HG03060 (cell line): ENCODE results near the gene IFT122.
A peak's percentile ranks its signal among the peaks of the same experiment; 100 is the strongest.
"Not testable (repeated sequence)": the region's sequence is repeated elsewhere in the genome, so short reads cannot be mapped to it uniquely, and the experiment has no call there.

ENCODE experiments used
- ATAC-seq: cut with Tn5 transposase; IDR thresholded peaks from one replicate; pipeline ENCODE4 v1.9.1; 2021; ENCODE audit warnings: low read depth, moderate number of reproducible peaks; ENCODE audit not compliant: unreplicated experiment

IFT122 gene

DNA sequence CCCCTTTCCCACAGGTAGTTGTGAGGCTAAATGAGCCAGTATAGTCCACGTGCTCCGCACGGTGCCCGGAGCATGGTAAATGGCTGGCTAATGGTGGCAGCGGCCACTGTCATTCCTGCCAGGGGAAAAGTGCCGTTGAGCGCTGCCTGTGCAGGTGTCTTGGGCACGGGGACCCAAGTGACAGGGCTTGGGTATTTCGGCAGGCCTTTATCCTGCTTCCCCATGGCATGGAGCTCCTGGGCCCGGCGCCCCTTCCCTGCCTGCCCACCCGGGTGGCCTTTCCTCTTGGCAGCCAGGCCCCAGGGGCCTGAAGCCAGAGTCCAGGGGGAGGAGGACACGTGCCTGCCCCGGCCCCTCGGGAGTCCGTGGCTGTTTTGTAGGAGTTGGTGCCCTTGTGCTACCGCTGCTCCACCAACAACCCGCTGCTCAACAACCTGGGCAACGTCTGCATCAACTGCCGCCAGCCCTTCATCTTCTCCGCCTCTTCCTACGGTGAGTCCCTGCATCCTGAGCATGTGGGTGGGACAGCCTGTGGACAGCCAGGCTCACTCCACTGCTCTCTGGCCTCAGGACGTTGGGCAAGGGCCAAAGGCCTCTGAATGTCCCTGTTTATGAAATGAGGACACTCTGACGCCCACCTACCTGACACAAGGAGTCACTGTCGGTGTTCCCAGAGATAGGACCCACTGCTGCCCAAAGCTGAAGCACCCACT is 75.2 kb downstream of the IFT122 start:
- ATAC-seq, result not testable (repeated sequence)

DNA sequence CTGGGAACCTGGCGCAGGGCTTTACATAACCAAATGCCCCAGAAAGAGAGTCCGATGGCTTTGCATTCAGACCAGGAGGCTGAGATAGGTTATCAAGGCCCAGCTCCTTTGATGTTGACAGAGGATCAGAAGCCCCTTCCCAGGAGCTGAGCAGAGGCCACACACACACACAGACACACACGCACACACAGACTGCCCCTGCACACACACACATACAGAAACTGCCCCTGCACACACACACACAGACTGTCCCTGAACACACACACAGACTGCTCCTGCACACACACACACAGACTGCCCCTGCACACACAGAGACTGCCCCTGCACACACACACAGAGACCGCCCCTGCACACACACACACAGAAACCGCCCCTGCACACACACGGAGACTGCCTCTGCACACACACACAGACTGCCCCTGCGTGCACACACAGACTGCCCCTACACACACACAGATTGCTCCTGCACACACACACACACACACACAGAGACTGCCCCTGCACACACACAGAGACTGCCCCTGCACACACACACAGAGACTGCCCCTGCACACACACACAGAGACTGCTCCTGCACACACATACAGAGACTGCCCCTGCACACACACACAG is 75.9 kb downstream of the IFT122 start:
- not testable (repeated sequence) for ATAC-seq

DNA sequence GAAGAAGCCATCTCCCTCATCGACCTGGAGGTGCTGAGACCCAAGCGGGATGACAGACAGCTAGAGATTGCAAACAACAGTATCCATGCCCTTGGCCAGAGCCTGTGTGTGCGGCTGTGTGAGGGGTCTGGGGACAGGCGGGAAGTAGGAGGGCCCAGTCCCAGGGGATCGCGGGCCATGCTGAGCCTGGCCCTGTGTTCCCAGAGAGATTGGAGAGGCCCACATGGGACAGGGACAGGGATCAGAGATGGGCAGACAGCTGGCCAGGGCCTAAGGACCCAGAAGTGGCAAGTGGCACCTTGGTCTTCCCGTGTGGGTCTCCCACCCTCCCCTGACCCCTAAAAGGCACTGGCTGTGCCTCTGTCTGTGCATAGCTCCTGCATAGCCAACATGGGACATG is 77.5 kb downstream of the IFT122 start:
- no peak for ATAC-seq

DNA sequence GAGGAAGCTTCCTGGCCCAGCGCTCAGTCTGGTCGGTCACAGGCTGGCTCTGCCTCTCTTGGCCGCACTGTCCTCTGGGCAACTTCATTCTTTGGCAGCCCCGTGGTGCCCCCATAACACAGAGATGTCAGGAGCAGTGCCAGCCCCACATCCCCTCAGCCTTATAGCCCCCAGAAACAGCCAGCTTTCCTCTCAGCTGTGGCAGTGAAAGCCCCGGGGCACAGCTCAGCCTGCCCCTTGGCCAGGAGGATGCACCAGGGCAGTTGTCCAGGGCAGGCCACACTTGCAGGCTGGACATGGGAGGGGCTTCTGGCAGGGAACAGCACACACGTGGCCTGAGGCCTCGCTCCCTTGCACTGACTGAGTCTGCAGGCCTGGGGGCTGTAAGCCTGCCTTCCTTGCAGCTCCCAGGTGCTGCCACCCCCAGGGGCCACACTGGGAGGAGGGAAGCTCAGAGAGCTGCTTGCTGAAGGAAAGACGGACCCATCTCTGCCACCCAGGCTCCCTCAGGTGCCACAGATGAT is 78.1 kb downstream of the IFT122 start:
- ATAC-seq, result no peak

DNA sequence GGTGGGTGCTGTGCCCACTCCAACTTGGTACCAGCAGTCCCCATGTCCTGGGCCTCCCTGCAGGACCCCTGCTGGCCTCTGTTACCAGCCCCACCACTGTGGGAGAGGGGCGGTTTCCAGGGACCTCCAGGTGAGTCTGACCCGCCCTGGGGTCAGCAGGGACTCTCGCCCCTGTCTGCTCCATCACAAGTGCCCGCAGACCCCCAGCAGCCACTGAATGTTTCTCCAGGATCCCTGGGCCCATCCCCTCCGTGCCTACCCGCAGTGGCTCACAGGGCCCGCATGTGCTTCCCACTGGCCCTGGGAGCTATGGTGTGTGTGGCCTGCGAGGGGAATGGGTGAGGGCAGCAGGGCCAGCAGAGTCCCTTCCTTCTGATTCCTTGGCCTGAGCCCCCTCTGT is 78.6 kb downstream of the IFT122 start:
- ATAC-seq, result no peak

DNA sequence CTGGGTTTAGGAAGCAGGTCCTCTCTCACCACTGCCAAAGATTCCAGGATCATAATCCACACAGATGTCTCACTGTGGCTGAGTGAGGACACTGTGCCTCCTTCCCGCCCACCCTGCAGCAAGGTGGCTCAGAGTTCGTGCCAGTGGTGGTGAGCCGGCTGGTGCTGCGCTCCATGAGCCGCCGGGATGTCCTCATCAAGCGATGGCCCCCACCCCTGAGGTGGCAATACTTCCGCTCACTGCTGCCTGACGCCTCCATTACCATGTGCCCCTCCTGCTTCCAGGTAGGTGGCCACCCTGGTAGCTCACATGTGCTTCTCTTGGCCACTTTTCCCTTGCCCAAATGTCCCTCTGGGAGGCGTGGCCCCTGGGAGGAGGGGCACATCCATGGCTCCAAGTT is 79.4 kb downstream of the IFT122 start:
- ATAC-seq, result no peak

DNA sequence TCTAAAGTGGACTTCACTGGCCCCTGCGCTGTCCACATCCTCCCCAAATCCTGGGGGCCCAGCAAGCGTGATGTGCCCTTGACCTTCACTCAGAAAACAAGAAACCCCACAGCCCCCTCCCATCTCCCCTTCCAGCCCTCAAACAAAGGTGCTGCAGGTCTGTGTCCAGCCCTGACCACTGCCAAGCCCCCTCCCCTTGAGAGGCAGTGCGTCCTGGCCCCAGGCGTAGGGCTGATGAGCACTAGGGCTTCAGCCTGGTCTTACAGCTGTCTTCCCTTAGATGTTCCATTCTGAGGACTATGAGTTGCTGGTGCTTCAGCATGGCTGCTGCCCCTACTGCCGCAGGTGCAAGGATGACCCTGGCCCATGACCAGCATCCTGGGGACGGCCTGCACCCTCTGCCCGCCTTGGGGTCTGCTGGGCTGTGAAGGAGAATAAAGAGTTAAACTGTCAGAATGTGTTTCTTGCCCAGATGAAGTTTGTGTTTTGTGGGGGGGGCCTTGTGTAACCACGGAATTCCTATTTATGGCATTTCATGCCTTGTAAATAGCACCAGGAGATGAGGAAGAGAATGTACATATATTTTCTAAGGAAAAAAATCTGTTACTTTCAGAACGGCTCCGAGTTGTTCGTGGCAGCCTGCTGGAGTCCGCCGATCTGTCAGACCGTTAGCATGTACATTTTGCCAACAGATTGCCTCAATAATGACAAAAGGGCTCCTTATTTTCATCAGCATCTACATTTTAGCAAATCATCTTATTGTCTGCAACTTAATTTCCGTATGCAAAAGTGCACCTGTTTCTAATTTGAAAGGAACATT is 80.1 kb downstream of the IFT122 start:
- no peak for ATAC-seq

DNA sequence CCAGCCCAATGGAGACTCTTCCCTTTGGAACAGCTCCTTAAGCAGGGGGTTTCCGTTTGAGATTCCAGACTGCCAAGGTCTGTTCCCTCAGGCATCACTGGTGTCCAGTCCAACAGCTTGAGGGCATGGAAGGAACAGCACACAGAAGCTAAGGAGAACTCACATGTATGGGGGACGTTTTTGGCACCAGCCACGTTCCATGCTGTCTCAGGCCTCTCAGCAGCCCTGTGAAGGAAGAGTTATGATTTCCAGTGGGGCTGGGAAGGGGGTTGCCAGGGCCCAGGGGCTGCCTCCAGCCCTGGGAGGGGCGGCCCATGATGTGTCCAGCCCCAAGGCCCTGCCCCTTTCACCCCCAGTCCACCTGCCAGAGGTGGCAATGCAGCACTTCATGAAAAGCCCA is 80.9 kb downstream of the IFT122 start:
- ATAC-seq, result no peak

DNA sequence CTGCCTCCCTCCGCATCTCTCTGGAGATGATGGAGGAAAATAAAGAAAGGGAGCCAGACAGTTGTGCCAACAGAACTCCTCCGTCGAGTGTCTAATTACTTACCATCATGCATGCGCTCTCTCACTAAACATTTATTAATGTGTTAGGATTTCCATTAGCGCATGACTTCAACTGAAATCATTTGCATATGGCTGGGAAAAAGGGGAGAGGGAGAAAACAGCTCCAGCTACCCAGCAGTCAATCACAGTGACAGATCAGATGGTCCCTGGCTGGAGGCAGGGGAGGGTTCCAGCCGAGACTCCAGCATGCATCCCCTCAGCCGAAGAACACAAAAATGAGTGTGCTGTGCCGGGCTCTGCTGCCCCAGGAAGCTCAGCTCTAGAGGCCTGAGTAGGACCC is 81.6 kb downstream of the IFT122 start:
- ATAC-seq, result no peak

DNA sequence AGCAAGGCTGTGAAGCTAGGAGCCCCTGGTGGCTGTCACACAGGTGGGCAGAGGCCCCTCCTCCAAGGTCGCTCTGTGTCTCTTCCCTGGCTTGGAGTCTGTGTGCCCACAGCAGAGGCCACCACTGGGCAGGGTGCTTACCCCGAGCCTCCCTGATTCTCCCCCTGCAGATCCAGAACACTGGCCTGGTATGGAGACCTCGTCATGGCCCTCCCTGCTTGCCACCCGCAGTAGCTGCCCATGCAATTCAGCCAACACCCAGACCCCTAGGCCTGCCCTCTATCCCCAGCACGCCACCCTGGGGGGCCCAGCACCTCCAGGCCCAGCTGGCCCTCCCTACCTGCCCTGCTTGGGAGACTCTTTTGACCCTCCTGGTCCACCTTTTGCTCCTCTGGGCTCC is 82.9 kb downstream of the IFT122 start:
- no peak for ATAC-seq

DNA sequence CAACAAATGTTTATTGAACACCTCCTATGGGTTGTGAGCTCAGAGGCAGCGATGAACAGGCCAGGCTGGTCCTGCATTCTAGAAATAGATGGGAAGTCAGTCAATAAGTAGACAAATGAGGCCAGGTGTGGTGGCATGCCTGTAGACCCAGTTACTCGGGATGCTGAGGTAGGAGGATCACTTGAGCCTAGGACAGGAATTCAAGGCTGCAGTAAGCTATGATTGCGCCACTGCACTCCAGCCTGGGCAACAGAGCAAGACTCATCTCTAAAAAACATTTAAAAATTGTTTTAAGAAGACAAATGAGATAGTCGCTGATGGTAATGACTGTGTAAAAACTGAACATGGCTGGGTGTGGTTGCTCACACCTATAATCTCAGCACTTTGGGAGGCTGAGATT is 84.1 kb downstream of the IFT122 start:
- ATAC-seq, result no peak

DNA sequence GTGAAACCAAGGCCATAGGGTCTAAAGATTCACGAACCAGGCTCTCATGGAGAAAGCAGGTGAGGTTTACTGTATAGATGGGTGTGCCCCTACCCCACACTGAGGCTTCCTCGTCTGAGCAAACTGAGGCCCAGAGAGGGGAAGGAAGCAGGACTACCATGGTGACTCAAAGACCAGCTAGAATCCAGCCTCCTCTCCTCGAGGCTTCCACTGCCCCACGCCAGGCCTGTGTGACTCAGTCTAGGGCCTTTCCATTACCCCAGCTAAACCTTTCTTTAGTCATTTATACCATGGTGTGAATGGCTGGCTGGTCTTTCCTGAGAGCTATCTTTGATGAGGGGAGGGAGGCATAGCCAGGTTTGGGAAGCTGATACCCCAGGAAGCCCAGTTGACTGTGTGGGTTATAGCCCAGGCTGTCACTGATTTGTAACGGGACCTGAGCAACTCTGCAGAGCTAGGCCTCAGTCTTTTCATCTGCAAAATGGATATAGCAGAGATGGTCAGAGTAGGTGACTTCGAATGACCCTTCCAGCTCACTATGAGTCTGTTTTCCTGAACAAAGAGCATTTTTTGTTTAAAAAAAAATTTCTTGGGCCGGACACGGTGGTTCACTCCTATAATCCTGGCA is 85.4 kb downstream of the IFT122 start:
- ATAC-seq, result no peak

DNA sequence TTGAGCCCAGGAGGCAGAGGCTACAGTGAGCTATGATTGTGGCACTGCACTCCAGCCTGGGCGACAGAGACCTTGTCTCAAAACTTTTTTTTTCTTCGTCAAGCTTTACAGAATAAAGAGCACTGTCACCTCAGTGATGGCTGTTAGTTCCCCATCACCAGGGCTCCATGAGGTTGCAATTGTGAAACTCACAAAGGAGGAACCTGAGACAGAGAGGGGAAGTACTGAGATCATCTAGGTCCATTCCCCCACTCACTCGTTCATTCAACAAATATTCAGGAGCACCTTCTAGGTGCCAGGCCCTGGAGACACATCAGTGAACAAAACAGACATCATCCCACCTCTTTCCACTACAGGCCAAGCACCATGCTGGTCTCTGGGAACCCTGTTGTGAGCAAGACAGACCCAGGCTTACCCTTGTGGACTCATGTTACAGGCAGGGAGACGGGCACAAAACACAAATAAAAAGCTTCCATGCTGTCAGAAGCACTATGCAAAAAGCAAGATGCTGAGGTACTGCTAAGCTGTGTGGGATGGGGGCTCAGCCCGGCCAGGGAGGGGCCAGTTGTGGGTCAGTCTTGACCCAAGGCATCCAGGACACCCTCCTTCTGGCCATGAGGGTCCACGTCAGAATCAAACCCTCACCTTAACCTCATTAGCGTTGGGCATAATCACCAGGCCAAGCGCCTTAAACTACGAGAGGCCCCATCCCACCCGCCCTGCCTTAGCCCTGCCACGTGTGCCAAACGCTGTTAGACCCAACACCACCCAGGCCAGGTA is 86.3 kb downstream of the IFT122 start:
- peak; percentile 83 for ATAC-seq

DNA sequence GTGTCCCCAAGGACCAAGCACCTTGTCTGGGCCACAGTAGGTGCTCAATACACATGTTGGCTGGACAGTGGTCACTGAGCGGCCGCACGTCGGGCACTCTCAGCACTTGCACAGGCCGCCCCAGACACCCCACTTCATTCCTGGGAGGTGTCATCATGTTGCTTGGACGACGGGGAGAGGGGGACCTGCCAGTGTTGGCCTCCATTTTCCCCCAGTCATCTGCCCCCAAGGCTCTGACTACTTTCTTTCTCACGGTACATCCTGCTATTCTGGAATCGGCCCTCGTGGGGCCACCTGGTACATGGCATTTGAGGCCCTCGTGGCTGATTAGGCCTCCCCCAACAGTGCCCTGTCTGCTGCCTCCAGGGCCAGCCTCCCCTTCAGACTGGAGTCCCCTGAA is 87.2 kb downstream of the IFT122 start:
- no peak for ATAC-seq

DNA sequence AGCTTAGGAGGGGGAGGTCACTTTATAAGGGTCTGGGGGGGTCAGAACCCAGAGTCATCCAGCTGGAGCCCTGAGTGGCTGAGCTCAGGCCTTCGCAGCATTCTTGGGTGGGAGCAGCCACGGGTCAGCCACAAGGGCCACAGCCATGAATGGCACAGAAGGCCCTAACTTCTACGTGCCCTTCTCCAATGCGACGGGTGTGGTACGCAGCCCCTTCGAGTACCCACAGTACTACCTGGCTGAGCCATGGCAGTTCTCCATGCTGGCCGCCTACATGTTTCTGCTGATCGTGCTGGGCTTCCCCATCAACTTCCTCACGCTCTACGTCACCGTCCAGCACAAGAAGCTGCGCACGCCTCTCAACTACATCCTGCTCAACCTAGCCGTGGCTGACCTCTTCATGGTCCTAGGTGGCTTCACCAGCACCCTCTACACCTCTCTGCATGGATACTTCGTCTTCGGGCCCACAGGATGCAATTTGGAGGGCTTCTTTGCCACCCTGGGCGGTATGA is 88.6 kb downstream of the IFT122 start, which contains the start of gene RHO:
RHO (plus strand) TSS at position 51 of the 512 bp plus-strand sequence; CDS start at position 146, 95 bp downstream.
- no peak for ATAC-seq

DNA sequence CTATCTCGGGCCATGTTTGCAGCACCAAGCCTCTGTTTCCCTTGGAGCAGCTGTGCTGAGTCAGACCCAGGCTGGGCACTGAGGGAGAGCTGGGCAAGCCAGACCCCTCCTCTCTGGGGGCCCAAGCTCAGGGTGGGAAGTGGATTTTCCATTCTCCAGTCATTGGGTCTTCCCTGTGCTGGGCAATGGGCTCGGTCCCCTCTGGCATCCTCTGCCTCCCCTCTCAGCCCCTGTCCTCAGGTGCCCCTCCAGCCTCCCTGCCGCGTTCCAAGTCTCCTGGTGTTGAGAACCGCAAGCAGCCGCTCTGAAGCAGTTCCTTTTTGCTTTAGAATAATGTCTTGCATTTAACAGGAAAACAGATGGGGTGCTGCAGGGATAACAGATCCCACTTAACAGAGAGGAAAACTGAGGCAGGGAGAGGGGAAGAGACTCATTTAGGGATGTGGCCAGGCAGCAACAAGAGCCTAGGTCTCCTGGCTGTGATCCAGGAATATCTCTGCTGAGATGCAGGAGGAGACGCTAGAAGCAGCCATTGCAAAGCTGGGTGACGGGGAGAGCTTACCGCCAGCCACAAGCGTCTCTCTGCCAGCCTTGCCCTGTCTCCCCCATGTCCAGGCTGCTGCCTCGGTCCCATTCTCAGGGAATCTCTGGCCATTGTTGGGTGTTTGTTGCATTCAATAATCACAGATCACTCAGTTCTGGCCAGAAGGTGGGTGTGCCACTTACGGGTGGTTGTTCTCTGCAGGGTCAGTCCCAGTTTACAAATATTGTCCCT is 89.6 kb downstream of the IFT122 start:
- ATAC-seq, result no peak

DNA sequence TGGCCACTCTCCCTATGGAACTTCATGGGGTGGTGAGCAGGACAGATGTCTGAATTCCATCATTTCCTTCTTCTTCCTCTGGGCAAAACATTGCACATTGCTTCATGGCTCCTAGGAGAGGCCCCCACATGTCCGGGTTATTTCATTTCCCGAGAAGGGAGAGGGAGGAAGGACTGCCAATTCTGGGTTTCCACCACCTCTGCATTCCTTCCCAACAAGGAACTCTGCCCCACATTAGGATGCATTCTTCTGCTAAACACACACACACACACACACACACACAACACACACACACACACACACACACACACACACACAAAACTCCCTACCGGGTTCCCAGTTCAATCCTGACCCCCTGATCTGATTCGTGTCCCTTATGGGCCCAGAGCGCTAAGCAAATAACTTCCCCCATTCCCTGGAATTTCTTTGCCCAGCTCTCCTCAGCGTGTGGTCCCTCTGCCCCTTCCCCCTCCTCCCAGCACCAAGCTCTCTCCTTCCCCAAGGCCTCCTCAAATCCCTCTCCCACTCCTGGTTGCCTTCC is 90.3 kb downstream of the IFT122 start:
- no peak for ATAC-seq

DNA sequence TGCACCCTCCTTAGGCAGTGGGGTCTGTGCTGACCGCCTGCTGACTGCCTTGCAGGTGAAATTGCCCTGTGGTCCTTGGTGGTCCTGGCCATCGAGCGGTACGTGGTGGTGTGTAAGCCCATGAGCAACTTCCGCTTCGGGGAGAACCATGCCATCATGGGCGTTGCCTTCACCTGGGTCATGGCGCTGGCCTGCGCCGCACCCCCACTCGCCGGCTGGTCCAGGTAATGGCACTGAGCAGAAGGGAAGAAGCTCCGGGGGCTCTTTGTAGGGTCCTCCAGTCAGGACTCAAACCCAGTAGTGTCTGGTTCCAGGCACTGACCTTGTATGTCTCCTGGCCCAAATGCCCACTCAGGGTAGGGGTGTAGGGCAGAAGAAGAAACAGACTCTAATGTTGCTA is 90.8 kb downstream of the IFT122 start:
- no peak for ATAC-seq

DNA sequence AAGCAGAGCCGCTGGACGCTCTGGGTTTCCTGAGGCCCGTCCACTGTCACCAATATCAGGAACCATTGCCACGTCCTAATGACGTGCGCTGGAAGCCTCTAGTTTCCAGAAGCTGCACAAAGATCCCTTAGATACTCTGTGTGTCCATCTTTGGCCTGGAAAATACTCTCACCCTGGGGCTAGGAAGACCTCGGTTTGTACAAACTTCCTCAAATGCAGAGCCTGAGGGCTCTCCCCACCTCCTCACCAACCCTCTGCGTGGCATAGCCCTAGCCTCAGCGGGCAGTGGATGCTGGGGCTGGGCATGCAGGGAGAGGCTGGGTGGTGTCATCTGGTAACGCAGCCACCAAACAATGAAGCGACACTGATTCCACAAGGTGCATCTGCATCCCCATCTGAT is 91.7 kb downstream of the IFT122 start:
- ATAC-seq, result no peak
